Stimulated activated CD4-positive, alpha-beta T cell treated with anti-CD3 and anti-CD28 coated beads, Interleukin-2, amount 100 ng/mL, for 4 hours (primary cell): ENCODE results near the gene WDCP.
"Not testable (repeated sequence)": the region's sequence is repeated elsewhere in the genome, so short reads cannot be mapped to it uniquely, and the experiment has no call there.

Experiments
- DNase-seq: peaks from one replicate; pipeline ENCODE4 v3.0.0-alpha.2; 2020; ENCODE audit warnings: low read depth

The WDCP gene

GRCh38 chr2:24065341-24065740 is 18.1 kb upstream of the WDCP start:
- no peak for DNase-seq

GRCh38 chr2:24058564-24059271 is 11.5 kb upstream of the WDCP start:
- no peak for DNase-seq

- DNase-seq, result no peak
These were observed 8.6 kb upstream of the WDCP start for GRCh38 chr2:24055750-24056149.

GRCh38 chr2:24054366-24055010 is 7.3 kb upstream of the WDCP start:
- DNase-seq, result no peak

- no peak for DNase-seq
These were observed 5.8 kb upstream of the WDCP start for GRCh38 chr2:24052951-24053350.

- no peak for DNase-seq
These were observed 4.6 kb upstream of the WDCP start for GRCh38 chr2:24051833-24052232.

GRCh38 chr2:24050041-24050979 is 3.1 kb upstream of the WDCP start:
- no peak for DNase-seq

GRCh38 chr2:24049485-24050021 is 2.4 kb upstream of the WDCP start, which contains the start of gene FKBP1B:
FKBP1B (plus strand) TSS chr2:24049741; CDS start chr2:24049850, 109 bp downstream.
- peak; percentile 21 for DNase-seq

GRCh38 chr2:24048769-24049484 is 1.7 kb upstream of the WDCP start:
- DNase-seq, result no peak

- no peak for DNase-seq
These were observed 477 bp upstream of the WDCP start for GRCh38 chr2:24047703-24048033.

GRCh38 chr2:24046599-24046929 is 627 bp downstream of the WDCP start:
- DNase-seq, result no peak

- DNase-seq, result no peak
These were observed 1.4 kb downstream of the WDCP start for GRCh38 chr2:24045511-24046508.

- DNase-seq, result not testable (repeated sequence)
These were observed 4.1 kb downstream of the WDCP start for GRCh38 chr2:24043133-24043532.

GRCh38 chr2:24040511-24040910 is 6.7 kb downstream of the WDCP start:
- no peak for DNase-seq

- DNase-seq, result no peak
These were observed 8.2 kb downstream of the WDCP start for GRCh38 chr2:24038786-24039499.

GRCh38 chr2:24026233-24026632 is 21.0 kb downstream of the WDCP start:
- no peak for DNase-seq

GRCh38 chr2:24024996-24025663 is 22.1 kb downstream of the WDCP start:
- DNase-seq, result no peak

GRCh38 chr2:24024018-24024417 is 23.2 kb downstream of the WDCP start:
- no peak for DNase-seq

- DNase-seq, result no peak
These were observed 24.1 kb downstream of the WDCP start for GRCh38 chr2:24022975-24023575.
